ENCODE data around the gene SKAP1. TPM values are rescaled to one million over a fixed set of nuclear protein-coding genes. Genes with fewer than 3 reads are reported as not detected.

The SKAP1 gene
- total and polyA plus RNA-seq, 5 donors from 2014 or later = 196 to 554 (median 373) TPM

DNA sequence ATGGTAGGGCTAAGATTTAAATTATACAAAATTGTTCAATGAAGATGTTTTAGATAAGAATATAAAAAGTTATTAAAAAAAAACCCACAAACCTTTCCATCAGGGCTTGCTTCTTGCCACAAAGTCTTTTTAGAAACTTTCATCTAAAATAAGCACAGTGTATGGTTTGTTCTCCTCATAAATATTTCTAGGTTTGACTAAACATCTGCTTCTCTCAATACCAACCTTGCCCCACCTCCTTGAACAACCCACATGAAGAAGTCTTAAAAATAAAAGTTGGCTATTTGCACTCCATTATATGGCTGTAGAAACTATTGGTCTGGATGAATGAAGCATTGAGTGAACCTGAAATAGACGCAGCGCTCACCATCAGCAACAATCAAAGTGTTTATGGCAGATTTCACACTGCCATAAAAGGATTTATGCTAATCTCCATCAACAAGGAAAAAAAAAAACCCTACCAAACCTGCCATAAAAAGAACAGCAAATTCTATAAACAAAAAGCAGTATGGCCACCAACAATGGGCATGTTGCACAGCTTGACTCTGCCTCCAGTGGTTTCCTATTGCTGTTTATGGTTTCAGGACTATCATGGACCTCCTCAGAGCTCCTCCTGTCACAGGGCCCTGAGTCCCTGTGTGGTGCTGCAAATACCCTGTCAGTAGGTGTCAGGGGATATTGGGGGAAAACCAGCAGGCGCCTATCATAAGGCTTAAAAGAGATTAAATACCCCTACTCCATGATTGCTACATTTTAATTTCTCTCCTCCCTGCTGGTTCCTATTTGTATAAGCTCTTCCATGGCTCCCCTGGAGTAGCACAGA is 284.8 kb downstream of the SKAP1 start:
- H3K4me3 Mint-ChIP-seq = peak overlapping the region in 1 of 4 donors; percentile 61
- H3K36me3 Mint-ChIP-seq = peaks cover 36% of the 10 kb centered on the region
- H3K4me1 ChIP-seq (ENCODE audit: control insufficient read depth, insufficient read depth, low read length, poor library complexity, severe bottlenecking) = no peaks in the 10 kb centered on the region
- H3K36me3 ChIP-seq (ENCODE audit: control insufficient read depth, insufficient read depth, low read length) = peaks cover 80% of the 10 kb centered on the region
- no peaks in the 10 kb centered on the region for H3K27me3 Mint-ChIP-seq
- H3K4me1 Mint-ChIP-seq = peaks cover 0 to 17% (median 12%) of the 10 kb centered on the region in 4 donors
- no peaks in the 10 kb centered on the region for H3K9me3 Mint-ChIP-seq
- H3K9me3 ChIP-seq (ENCODE audit: control insufficient read depth in 2 of 2, low read length in 2 of 2) = no peaks in the 10 kb centered on the region
- no peak overlapping the region for H3K4me3 ChIP-seq (ENCODE audit: low read depth, low read length)
- DNase-seq (no peak), ATAC-seq (ENCODE audit: low read depth in 2 of 2) (no peak)
- H3K27me3 ChIP-seq (ENCODE audit: control insufficient read depth, insufficient read depth, low read length) = no peaks in the 10 kb centered on the region
- H3K27ac Mint-ChIP-seq = peak overlapping the region in 1 of 3 donors; percentile 38
- no peak overlapping the region for H3K27ac ChIP-seq (ENCODE audit: insufficient read depth, low read length, poor library complexity, severe bottlenecking)

DNA sequence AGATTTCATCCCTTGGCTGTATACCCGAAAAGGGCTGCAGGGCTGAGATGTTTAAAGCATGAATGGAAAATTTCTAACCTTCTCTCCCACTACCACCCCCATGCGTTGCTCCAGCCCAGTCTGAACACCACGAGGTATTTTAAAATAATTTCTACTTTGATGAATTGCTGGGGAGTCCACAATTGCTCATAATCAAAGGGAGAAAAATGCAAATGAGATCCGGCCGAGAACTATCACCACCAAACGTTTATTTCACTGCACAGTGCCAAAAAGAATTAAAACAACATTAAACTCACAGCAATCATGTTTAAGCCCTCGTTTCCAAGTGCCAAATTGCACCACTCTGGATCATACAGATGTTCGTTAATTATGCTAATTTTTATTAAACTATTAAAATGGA is 285.8 kb downstream of the SKAP1 start:
- DNase-seq (no peak), ATAC-seq (ENCODE audit: low read depth in 2 of 2) (no peak)
- Mint-ChIP-seq H3K9me3 (no peaks in the 10 kb centered on the region), H3K4me3 (no peak overlapping the region), H3K27ac (peak overlapping the region in 2 of 3 donors; percentile 26 to 39), H3K4me1 (peaks cover 0 to 25% (median 13%) of the 10 kb centered on the region in 4 donors), H3K36me3 (peaks cover 44% of the 10 kb centered on the region), H3K27me3 (no peaks in the 10 kb centered on the region)
- no peaks in the 10 kb centered on the region for H3K27me3 ChIP-seq (ENCODE audit: control insufficient read depth, insufficient read depth, low read length)
- H3K9me3 ChIP-seq (ENCODE audit: control insufficient read depth in 2 of 2, low read length in 2 of 2) = no peaks in the 10 kb centered on the region
- no peak overlapping the region for H3K27ac ChIP-seq (ENCODE audit: insufficient read depth, low read length, poor library complexity, severe bottlenecking)
- H3K36me3 ChIP-seq (ENCODE audit: control insufficient read depth, insufficient read depth, low read length) = peaks cover 76% of the 10 kb centered on the region
- H3K4me3 ChIP-seq (ENCODE audit: low read depth, low read length) = no peak overlapping the region
- H3K4me1 ChIP-seq (ENCODE audit: control insufficient read depth, insufficient read depth, low read length, poor library complexity, severe bottlenecking) = no peaks in the 10 kb centered on the region

DNA sequence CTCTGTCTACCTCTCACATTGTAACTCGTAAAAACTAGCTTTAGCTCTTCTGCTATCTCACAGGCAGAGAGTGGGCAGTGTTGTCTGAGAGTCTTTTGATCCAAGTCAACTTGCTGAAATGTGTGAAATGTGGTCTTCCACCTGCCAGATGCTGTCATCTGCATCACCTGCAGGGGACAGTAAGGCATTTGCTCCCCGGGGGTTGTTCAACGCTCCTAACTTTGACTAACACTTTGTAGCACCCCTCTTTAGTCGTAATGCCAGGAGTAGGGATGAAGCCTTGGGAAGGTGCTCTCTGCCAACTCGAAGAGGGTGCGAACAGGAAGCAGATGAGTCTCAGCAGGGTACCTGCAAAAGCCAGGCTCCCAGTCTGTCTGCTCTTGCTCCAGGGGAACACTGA is 286.4 kb downstream of the SKAP1 start:
- Mint-ChIP-seq H3K27me3 (no peaks in the 10 kb centered on the region), H3K4me3 (no peak overlapping the region), H3K27ac (no peak overlapping the region), H3K9me3 (no peaks in the 10 kb centered on the region), H3K4me1 (peaks cover 0 to 25% (median 11%) of the 10 kb centered on the region in 4 donors), H3K36me3 (peaks cover 44% of the 10 kb centered on the region)
- Histone ChIP-seq H3K27ac (ENCODE audit: insufficient read depth, low read length, poor library complexity, severe bottlenecking) (no peak overlapping the region), H3K27me3 (ENCODE audit: control insufficient read depth, insufficient read depth, low read length) (no peaks in the 10 kb centered on the region), H3K4me1 (ENCODE audit: control insufficient read depth, insufficient read depth, low read length, poor library complexity, severe bottlenecking) (no peaks in the 10 kb centered on the region), H3K4me3 (ENCODE audit: low read depth, low read length) (no peak overlapping the region), H3K9me3 (ENCODE audit: control insufficient read depth in 2 of 2, low read length in 2 of 2) (no peaks in the 10 kb centered on the region), H3K36me3 (ENCODE audit: control insufficient read depth, insufficient read depth, low read length) (peaks cover 70% of the 10 kb centered on the region)
- ATAC-seq (ENCODE audit: low read depth in 2 of 2) (no peak), DNase-seq (no peak)

DNA sequence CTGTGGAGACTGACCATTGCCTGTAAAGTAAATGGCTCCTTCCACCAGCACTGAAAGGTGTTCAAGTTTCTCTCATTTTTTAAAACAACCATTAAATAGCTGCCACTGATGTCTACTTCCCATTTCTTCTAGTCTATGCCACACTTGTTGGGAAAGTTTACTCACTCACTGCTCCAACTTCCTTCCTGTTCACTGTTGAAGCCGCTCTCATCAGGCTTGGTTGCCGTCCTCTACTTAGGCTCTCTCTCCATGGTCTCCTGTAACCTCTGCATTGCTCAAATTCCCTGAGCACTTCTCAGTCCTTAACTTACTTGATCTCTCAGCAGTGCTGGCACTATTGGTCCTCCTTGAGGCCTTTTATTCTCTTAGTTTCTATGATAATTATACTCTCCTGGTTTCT is 290.1 kb downstream of the SKAP1 start:
- no peaks in the 10 kb centered on the region for H3K9me3 Mint-ChIP-seq
- Histone ChIP-seq H3K36me3 (ENCODE audit: control insufficient read depth, insufficient read depth, low read length) (peaks cover 65% of the 10 kb centered on the region), H3K4me1 (ENCODE audit: control insufficient read depth, insufficient read depth, low read length, poor library complexity, severe bottlenecking) (no peaks in the 10 kb centered on the region), H3K9me3 (ENCODE audit: control insufficient read depth in 2 of 2, low read length in 2 of 2) (no peaks in the 10 kb centered on the region), H3K27me3 (ENCODE audit: control insufficient read depth, insufficient read depth, low read length) (no peaks in the 10 kb centered on the region), H3K4me3 (ENCODE audit: low read depth, low read length) (no peak overlapping the region), H3K27ac (ENCODE audit: insufficient read depth, low read length, poor library complexity, severe bottlenecking) (no peak overlapping the region)
- H3K4me1 Mint-ChIP-seq = peaks cover 0 to 29% (median 6%) of the 10 kb centered on the region in 4 donors
- no peak overlapping the region for H3K4me3 Mint-ChIP-seq
- DNase-seq (no peak), ATAC-seq (ENCODE audit: low read depth in 2 of 2) (no peak)
- peak overlapping the region; percentile 51 to 84 (median 60) for H3K27ac Mint-ChIP-seq
- H3K36me3 Mint-ChIP-seq = peaks cover 35% of the 10 kb centered on the region
- no peaks in the 10 kb centered on the region for H3K27me3 Mint-ChIP-seq

DNA sequence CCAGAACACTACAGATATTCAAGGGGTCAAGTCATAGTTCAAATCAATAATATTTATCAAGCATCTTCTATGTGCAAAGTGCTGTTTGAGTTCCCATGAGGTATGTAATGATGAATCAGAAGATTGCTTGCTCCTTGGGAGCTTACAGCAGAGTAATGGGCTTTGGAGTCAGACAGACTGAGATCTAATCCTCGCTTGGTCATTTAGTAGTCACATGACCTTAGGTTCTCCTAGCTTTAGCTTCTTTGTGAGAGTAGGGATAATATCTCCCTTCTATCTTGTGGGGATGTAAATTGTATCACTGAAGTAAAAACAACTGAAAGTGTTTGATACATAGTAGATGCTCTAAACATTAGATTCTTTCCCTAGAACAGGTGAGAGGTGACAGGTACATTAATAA is 292.4 kb downstream of the SKAP1 start:
- H3K36me3 Mint-ChIP-seq = peaks cover 38% of the 10 kb centered on the region
- Histone ChIP-seq H3K4me1 (ENCODE audit: control insufficient read depth, insufficient read depth, low read length, poor library complexity, severe bottlenecking) (no peaks in the 10 kb centered on the region), H3K36me3 (ENCODE audit: control insufficient read depth, insufficient read depth, low read length) (peaks cover 53% of the 10 kb centered on the region), H3K27me3 (ENCODE audit: control insufficient read depth, insufficient read depth, low read length) (no peaks in the 10 kb centered on the region), H3K9me3 (ENCODE audit: control insufficient read depth in 2 of 2, low read length in 2 of 2) (no peaks in the 10 kb centered on the region), H3K4me3 (ENCODE audit: low read depth, low read length) (no peak overlapping the region), H3K27ac (ENCODE audit: insufficient read depth, low read length, poor library complexity, severe bottlenecking) (no peak overlapping the region)
- H3K27ac Mint-ChIP-seq = peak overlapping the region in 2 of 3 donors; percentile 37 to 44
- H3K9me3 Mint-ChIP-seq = no peaks in the 10 kb centered on the region
- DNase-seq (no peak), ATAC-seq (ENCODE audit: low read depth in 2 of 2) (no peak)
- H3K4me1 Mint-ChIP-seq = peaks cover 0 to 22% (median 4%) of the 10 kb centered on the region in 4 donors
- H3K4me3 Mint-ChIP-seq = no peak overlapping the region
- no peaks in the 10 kb centered on the region for H3K27me3 Mint-ChIP-seq

DNA sequence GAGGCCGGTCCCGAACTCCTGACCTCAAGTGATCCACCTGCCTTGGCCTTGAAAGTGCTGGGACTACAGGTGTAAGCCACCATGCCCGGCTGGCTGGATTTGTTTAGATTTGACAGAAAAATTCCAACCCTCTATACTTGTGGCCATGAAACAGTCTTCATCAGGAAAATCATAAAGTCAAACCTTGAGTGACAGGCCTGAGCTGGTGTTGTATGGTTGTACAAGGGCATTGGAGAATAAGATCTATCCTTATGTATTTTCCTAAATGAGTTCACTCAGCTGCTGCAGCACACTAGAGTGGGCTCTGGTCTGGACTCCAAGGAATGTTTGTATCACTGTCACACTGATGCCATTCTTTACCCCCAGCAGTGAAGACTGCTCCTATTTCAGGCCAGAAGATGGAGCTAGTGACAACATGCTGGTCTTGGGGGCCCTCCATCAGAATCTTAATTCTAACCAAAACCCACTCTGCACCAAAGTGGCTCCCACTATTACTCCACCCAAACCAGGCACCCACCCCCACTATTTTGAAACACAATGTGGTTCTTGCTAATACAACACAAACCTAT is 295.0 kb downstream of the SKAP1 start:
- Histone ChIP-seq H3K36me3 (ENCODE audit: control insufficient read depth, insufficient read depth, low read length) (peaks cover 41% of the 10 kb centered on the region), H3K9me3 (ENCODE audit: control insufficient read depth in 2 of 2, low read length in 2 of 2) (no peaks in the 10 kb centered on the region), H3K27me3 (ENCODE audit: control insufficient read depth, insufficient read depth, low read length) (no peaks in the 10 kb centered on the region), H3K4me1 (ENCODE audit: control insufficient read depth, insufficient read depth, low read length, poor library complexity, severe bottlenecking) (no peaks in the 10 kb centered on the region), H3K4me3 (ENCODE audit: low read depth, low read length) (no peak overlapping the region), H3K27ac (ENCODE audit: insufficient read depth, low read length, poor library complexity, severe bottlenecking) (no peak overlapping the region)
- no peak overlapping the region for H3K27ac Mint-ChIP-seq
- ATAC-seq (ENCODE audit: low read depth in 2 of 2) = no peak
- H3K4me1 Mint-ChIP-seq = peaks cover 4 to 23% (median 6%) of the 10 kb centered on the region in 4 donors
- no peak overlapping the region for H3K4me3 Mint-ChIP-seq
- no peaks in the 10 kb centered on the region for H3K27me3 Mint-ChIP-seq
- H3K36me3 Mint-ChIP-seq = peaks cover 35% of the 10 kb centered on the region
- no peaks in the 10 kb centered on the region for H3K9me3 Mint-ChIP-seq
- DNase-seq = no peak

GRCh38 chr17:48132385-48132784 is 297.6 kb downstream of the SKAP1 start:
- H3K4me3 ChIP-seq (ENCODE audit: low read depth, low read length) = no peak overlapping the region
- peaks cover 35% of the 10 kb centered on the region for H3K36me3 ChIP-seq (ENCODE audit: control insufficient read depth, insufficient read depth, low read length)
- Mint-ChIP-seq H3K4me1 (peaks cover 3 to 10% (median 5%) of the 10 kb centered on the region in 4 donors), H3K27ac (peak overlapping the region in 2 of 3 donors; percentile 15 to 83), H3K4me3 (no peak overlapping the region), H3K9me3 (peaks cover 0 to 1% (median 0%) of the 10 kb centered on the region in 7 donors), H3K27me3 (no peaks in the 10 kb centered on the region), H3K36me3 (peaks cover 23% of the 10 kb centered on the region)
- no peak for ATAC-seq (ENCODE audit: low read depth in 2 of 2)
- no peak overlapping the region for H3K27ac ChIP-seq (ENCODE audit: insufficient read depth, low read length, poor library complexity, severe bottlenecking)
- H3K27me3 ChIP-seq (ENCODE audit: control insufficient read depth, insufficient read depth, low read length) = no peaks in the 10 kb centered on the region
- H3K4me1 ChIP-seq (ENCODE audit: control insufficient read depth, insufficient read depth, low read length, poor library complexity, severe bottlenecking) = no peaks in the 10 kb centered on the region
- H3K9me3 ChIP-seq (ENCODE audit: control insufficient read depth in 2 of 2, low read length in 2 of 2) = no peaks in the 10 kb centered on the region
- no peak for DNase-seq

Data from CD4-positive, CD25-positive, alpha-beta regulatory T cell (primary cell).